DMS53 (cell line): ENCODE data around the gene KDELR3.

ENCODE experiments used
- DNase-seq: peaks from one replicate; lab custom pipeline; 2025; lab: John Stamatoyannopoulos, UW

KDELR3 gene

GRCh38 chr22:38523029-38523428, 55.1 kb downstream of the KDELR3 start:
- DNase-seq, result no peak

GRCh38 chr22:38523479-38523878, 55.6 kb downstream of the KDELR3 start:
- DNase-seq, result no peak

- no peak for DNase-seq
Observed at GRCh38 chr22:38524429-38524828, 56.5 kb downstream of the KDELR3 start.

- DNase-seq, result no peak
Observed at GRCh38 chr22:38531251-38531938, 63.5 kb downstream of the KDELR3 start.
